Measurements from ENCODE around the gene UBE2G1.

The UBE2G1 gene

GRCh38 chr17:4329838-4330237 is 36.6 kb downstream of the UBE2G1 start:
- Histone ChIP-seq H3K9me2 (replicated peaks; ENCODE audit: insufficient read depth, low read length) (no peaks in the 10 kb centered on the region), H3K9me3 (replicated peaks; ENCODE audit: insufficient read depth, low read length) (no peaks in the 10 kb centered on the region), H3K4me3 (ENCODE audit: low read length) (no peak overlapping the region), H3K4me1 (ENCODE audit: low read length) (no peaks in the 10 kb centered on the region), H3K27ac (ENCODE audit: low read length) (no peak overlapping the region), H2AFZ (ENCODE audit: low read length) (no peak overlapping the region), H3K36me3 (replicated peaks; ENCODE audit: insufficient read depth, low read length) (no peaks in the 10 kb centered on the region), H3F3A (ENCODE audit: insufficient read depth, low read length) (peaks cover 7% of the 10 kb centered on the region; the same call in 1 of the 2 replicates), H3K9ac (ENCODE audit: low read length) (no peak overlapping the region), H3K4me2 (ENCODE audit: low read depth, low read length) (no peak overlapping the region), H3K27me3 (replicated peaks; ENCODE audit: insufficient read depth, low read length) (no peaks in the 10 kb centered on the region), H3K79me2 (ENCODE audit: low read length) (peaks cover 99% of the 10 kb centered on the region), H4K20me1 (ENCODE audit: insufficient read depth, low read length) (peaks cover 83% of the 10 kb centered on the region)
- TF ChIP-seq EZH2 (optimal IDR thresholded peaks at IDR 0.05; ENCODE audit: low read depth, low read length) = no peak
- no peak for TF ChIP-seq CTCF (IDR thresholded peaks at IDR 0.05; ENCODE audit: low read length)
- no peak for TF ChIP-seq EZH2phosphoT487 (IDR thresholded peaks at IDR 0.05; ENCODE audit: low read length)
- DNase-seq = no peak

DNA sequence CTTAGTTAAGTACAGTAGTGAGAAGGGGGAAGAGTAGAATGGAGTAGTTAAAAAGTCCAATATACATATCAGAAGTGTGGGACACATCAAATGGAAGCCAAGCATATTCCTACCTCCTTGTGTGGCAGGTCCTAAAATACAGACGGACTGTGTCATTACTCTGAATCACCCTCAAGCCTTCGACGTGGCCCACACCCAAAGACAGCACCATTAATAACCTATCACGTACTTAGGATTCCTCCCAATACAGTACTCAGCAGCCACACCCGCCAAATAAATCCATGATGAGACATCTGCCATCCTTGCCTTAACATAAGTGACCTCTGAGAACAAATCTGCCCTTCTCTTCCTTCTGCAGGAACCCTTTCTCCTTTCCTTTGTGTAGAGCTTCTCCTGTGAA is 38.9 kb downstream of the UBE2G1 start:
- Histone ChIP-seq H3K9me3 (replicated peaks; ENCODE audit: insufficient read depth, low read length) (no peaks in the 10 kb centered on the region), H3K9me2 (replicated peaks; ENCODE audit: insufficient read depth, low read length) (no peaks in the 10 kb centered on the region), H3K79me2 (ENCODE audit: low read length) (peaks cover 99% of the 10 kb centered on the region), H3K27ac (ENCODE audit: low read length) (no peak overlapping the region), H3K36me3 (replicated peaks; ENCODE audit: insufficient read depth, low read length) (no peaks in the 10 kb centered on the region), H4K20me1 (ENCODE audit: insufficient read depth, low read length) (peaks cover 85% of the 10 kb centered on the region), H3K4me2 (ENCODE audit: low read depth, low read length) (no peak overlapping the region), H3F3A (ENCODE audit: insufficient read depth, low read length) (peaks cover 7% of the 10 kb centered on the region; the same call in 1 of the 2 replicates), H2AFZ (ENCODE audit: low read length) (no peak overlapping the region), H3K4me1 (ENCODE audit: low read length) (no peaks in the 10 kb centered on the region), H3K27me3 (replicated peaks; ENCODE audit: insufficient read depth, low read length) (no peaks in the 10 kb centered on the region), H3K9ac (ENCODE audit: low read length) (no peak overlapping the region), H3K4me3 (ENCODE audit: low read length) (no peak overlapping the region)
- no peak for TF ChIP-seq EZH2phosphoT487 (IDR thresholded peaks at IDR 0.05; ENCODE audit: low read length)
- TF ChIP-seq EZH2 (optimal IDR thresholded peaks at IDR 0.05; ENCODE audit: low read depth, low read length) = no peak
- no peak for TF ChIP-seq CTCF (IDR thresholded peaks at IDR 0.05; ENCODE audit: low read length)
- no peak for DNase-seq

DNA sequence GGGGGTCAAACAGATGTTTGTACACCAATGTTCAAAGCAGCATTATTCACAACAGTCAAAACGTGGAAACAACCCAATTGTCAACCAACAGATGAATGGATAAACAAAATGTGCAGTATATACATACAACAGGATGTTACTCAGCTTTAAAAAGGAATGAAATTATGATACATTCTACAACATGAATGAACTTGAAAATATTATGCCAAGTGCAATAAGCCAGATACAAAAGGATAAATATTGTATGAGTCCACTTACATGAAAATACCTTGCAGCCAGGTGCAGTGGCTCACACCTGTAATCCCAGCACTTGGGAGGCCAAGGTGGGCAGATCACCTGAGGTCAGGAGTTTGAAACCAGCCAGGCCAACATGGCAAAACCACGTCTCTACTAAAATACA is 39.9 kb downstream of the UBE2G1 start:
- Histone ChIP-seq H4K20me1 (ENCODE audit: insufficient read depth, low read length) (peaks cover 85% of the 10 kb centered on the region), H3K4me2 (ENCODE audit: low read depth, low read length) (no peak overlapping the region), H3K27ac (ENCODE audit: low read length) (no peak overlapping the region), H3K9ac (ENCODE audit: low read length) (no peak overlapping the region), H3K9me2 (replicated peaks; ENCODE audit: insufficient read depth, low read length) (no peaks in the 10 kb centered on the region), H3F3A (ENCODE audit: insufficient read depth, low read length) (peaks cover 7% of the 10 kb centered on the region; the same call in 1 of the 2 replicates), H2AFZ (ENCODE audit: low read length) (no peak overlapping the region), H3K79me2 (ENCODE audit: low read length) (peaks cover 99% of the 10 kb centered on the region), H3K4me3 (ENCODE audit: low read length) (no peak overlapping the region), H3K4me1 (ENCODE audit: low read length) (no peaks in the 10 kb centered on the region), H3K9me3 (replicated peaks; ENCODE audit: insufficient read depth, low read length) (no peaks in the 10 kb centered on the region), H3K36me3 (replicated peaks; ENCODE audit: insufficient read depth, low read length) (no peaks in the 10 kb centered on the region), H3K27me3 (replicated peaks; ENCODE audit: insufficient read depth, low read length) (no peaks in the 10 kb centered on the region)
- TF ChIP-seq EZH2phosphoT487 (IDR thresholded peaks at IDR 0.05; ENCODE audit: low read length) = no peak
- TF ChIP-seq CTCF (IDR thresholded peaks at IDR 0.05; ENCODE audit: low read length) = no peak
- TF ChIP-seq EZH2 (optimal IDR thresholded peaks at IDR 0.05; ENCODE audit: low read depth, low read length) = no peak
- no peak for DNase-seq

All from MM.1S (cell line).